Tibial nerve (tissue), 3 donors: Measurements from ENCODE around the gene RCOR1.

ENCODE experiments used
- CTCF ChIP-seq, 5 experiments: fragments of 200-600 bp in 3 of 5; fragments of 450-650 bp in 2 of 5; sonication (generic) in 3 of 5; IDR thresholded peaks; one replicate each; pipeline ENCODE4 v1.5.1; 2016 to 2019; ENCODE audit warnings: antibody characterized with exemption in 5 of 5, mild to moderate bottlenecking in 3 of 5, moderate library complexity in 2 of 5
- POLR2A ChIP-seq, 2 donors: fragments of 450-650 bp; IDR thresholded peaks; one replicate each; pipeline ENCODE4 v1.6.1; 2017; ENCODE audit warnings: antibody characterized with exemption in 2 of 2, mild to moderate bottlenecking in 2 of 2, moderate library complexity in 2 of 2

- no peak for TF ChIP-seq CTCF (IDR thresholded peaks at IDR 0.05)
- TF ChIP-seq POLR2A (IDR thresholded peaks at IDR 0.05) = no peak
Observed at GRCh38 chr14:102668291-102668873, 75.9 kb downstream of the RCOR1 start.
